22Rv1 (cell line): ENCODE results near the gene SEPTIN5.

Source experiments
- CTCF ChIP-seq: fragments of 450-650 bp; IDR thresholded peaks from 2 replicates; pipeline ENCODE4 v1.5.1; 2017; ENCODE audit warnings: mild to moderate bottlenecking
- ZFX ChIP-seq: fragments of 450-650 bp; IDR thresholded peaks from 2 replicates; pipeline ENCODE4 v1.6.1; 2017; ENCODE audit warnings: antibody characterized with exemption, borderline replicate concordance

- TF ChIP-seq CTCF (no peak), ZFX (no peak)
Measured at GRCh38 chr22:19772422-19772672, 58.0 kb downstream of the SEPTIN5 start.
